GM12801 (cell line): Measurements from ENCODE around the gene GPHN.

ENCODE experiments used
- CTCF ChIP-seq: IDR thresholded peaks from one replicate; pipeline ENCODE4 v1.5.1; 2011; ENCODE audit warnings: control low read depth; ENCODE audit not compliant: insufficient read length; ENCODE audit errors: extremely low read depth

GPHN gene

GRCh38 chr14:66998013-66998412 lies 490.1 kb downstream of the GPHN start:
- no peak for TF ChIP-seq CTCF

- TF ChIP-seq CTCF: no peak
Observed at GRCh38 chr14:66999978-67000377, 492.0 kb downstream of the GPHN start.

GRCh38 chr14:67002994-67003753 lies 495.2 kb downstream of the GPHN start:
- TF ChIP-seq CTCF: no peak

- no peak for TF ChIP-seq CTCF
Observed at GRCh38 chr14:67004521-67004920, 496.6 kb downstream of the GPHN start.

- no peak for TF ChIP-seq CTCF
Observed at GRCh38 chr14:67010602-67011001, 502.7 kb downstream of the GPHN start.

- no peak for TF ChIP-seq CTCF
Observed at GRCh38 chr14:67016856-67017255, 508.9 kb downstream of the GPHN start.

GRCh38 chr14:67018720-67019119 lies 510.8 kb downstream of the GPHN start:
- TF ChIP-seq CTCF: no peak
